ENCODE measurements around the gene ZNF544. TPM values are rescaled to one million over a fixed set of nuclear protein-coding genes. Genes with fewer than 3 reads are reported as not detected.

ZNF544 gene
- total RNA-seq, 1 donor = 35.6 TPM

- H3K4me3 ChIP-seq (ENCODE audit: low read depth, low read length) = no peak overlapping the region
- DNase-seq (ENCODE audit: low read depth) = no peak
- TF ChIP-seq CTCF (IDR thresholded peaks at IDR 0.05; ENCODE audit: insufficient read depth, low read length) = no peak
These were observed 10.9 kb upstream of the ZNF544 start for GRCh38 chr19:58217607-58218391.

- DNase-seq (ENCODE audit: low read depth) = no peak
These were observed 9.8 kb upstream of the ZNF544 start for GRCh38 chr19:58218899-58219298.

GRCh38 chr19:58227964-58228584, 640 bp upstream of the ZNF544 start:
- TF ChIP-seq CTCF (IDR thresholded peaks at IDR 0.05; ENCODE audit: insufficient read depth, low read length) = no peak
- peak overlapping the region; percentile 67 for H3K4me3 ChIP-seq (ENCODE audit: low read depth, low read length)
- no peak for DNase-seq (ENCODE audit: low read depth)

More at GRCh38 chr19:58218899-58219298, 9.8 kb upstream of the ZNF544 start:
- no peak for TF ChIP-seq CTCF (IDR thresholded peaks at IDR 0.05; ENCODE audit: insufficient read depth, low read length)
- H3K4me3 ChIP-seq (ENCODE audit: low read depth, low read length) = no peak overlapping the region

- peak overlapping the region; percentile 67 for H3K4me3 ChIP-seq (ENCODE audit: low read depth, low read length)
- peak; percentile 7 for DNase-seq (ENCODE audit: low read depth)
- peak; percentile 27 for TF ChIP-seq CTCF (IDR thresholded peaks at IDR 0.05; ENCODE audit: insufficient read depth, low read length)
These were observed 533 bp downstream of the ZNF544 start for GRCh38 chr19:58229255-58229639.

GRCh38 chr19:58237324-58237723, 8.6 kb downstream of the ZNF544 start:
- no peak for TF ChIP-seq CTCF (IDR thresholded peaks at IDR 0.05; ENCODE audit: insufficient read depth, low read length)
- no peak overlapping the region for H3K4me3 ChIP-seq (ENCODE audit: low read depth, low read length)
- no peak for DNase-seq (ENCODE audit: low read depth)

GRCh38 chr19:58243351-58243750, 14.6 kb downstream of the ZNF544 start:
- no peak overlapping the region for H3K4me3 ChIP-seq (ENCODE audit: low read depth, low read length)
- DNase-seq (ENCODE audit: low read depth) = no peak
- TF ChIP-seq CTCF (IDR thresholded peaks at IDR 0.05; ENCODE audit: insufficient read depth, low read length) = no peak
